Calu3 (cell line): ENCODE results near the gene VSTM1. TPM values are rescaled to one million over a fixed set of nuclear protein-coding genes. Genes with fewer than 3 reads are reported as not detected.

Experiments
- BruUV-seq: library from RNA; stranded (reverse); fragments of 400-500 nt; replicated peaks from 2 replicates; lab custom pipeline; 2021; lab: Mats Ljungman, UMichigan
- CTCF ChIA-PET: fragments of 300-600 bp; sonication (Branson Sonifier 250); formaldehyde crosslinking; loops from one replicate; lab custom pipeline; 2022; ENCODE audit warnings: antibody characterized with exemption; lab: Charles Lee
- DNase-seq: peaks from one replicate; pipeline ENCODE4 v3.0.0; 2022
- H3K27ac Mint-ChIP-seq: one replicate; pipeline ENCODE4 v1.8.0; 2022; ENCODE audit warnings: mixed read lengths; ENCODE audit not compliant: unreplicated experiment
- H3K27me3 Mint-ChIP-seq: one replicate; pipeline ENCODE4 v1.8.0; 2022; ENCODE audit warnings: mixed read lengths; ENCODE audit not compliant: unreplicated experiment
- H3K36me3 Mint-ChIP-seq: one replicate; pipeline ENCODE4 v1.8.0; 2022; ENCODE audit warnings: mild to moderate bottlenecking, moderate library complexity, mixed read lengths; ENCODE audit not compliant: insufficient read depth, unreplicated experiment
- H3K4me1 Mint-ChIP-seq: one replicate; pipeline ENCODE4 v1.8.0; 2022; ENCODE audit warnings: mild to moderate bottlenecking, low read depth, mixed read lengths; ENCODE audit not compliant: unreplicated experiment
- H3K4me3 Mint-ChIP-seq: one replicate; pipeline ENCODE4 v1.8.0; 2022; ENCODE audit warnings: mild to moderate bottlenecking, low read depth, moderate library complexity, mixed read lengths; ENCODE audit not compliant: unreplicated experiment
- H3K9me3 Mint-ChIP-seq: one replicate; pipeline ENCODE4 v1.8.0; 2022; ENCODE audit warnings: low read depth, mixed read lengths; ENCODE audit not compliant: unreplicated experiment
- intact Hi-C: fragments of 100-400 bp; cut with micrococcal nuclease; formaldehyde crosslinking; loops from one replicate; pipeline ENCODE4 v1.10.0; 2022; ENCODE audit not compliant: unreplicated experiment
- total RNA-seq: library from RNA; stranded (reverse); gene quantifications from 2 replicates; pipeline ENCODE4 v1.2.3, GENCODE V29; 2022
- TF ChIP-seq, protein P1 (sequence below): fragments of 200-600 bp; IDR thresholded peaks from one replicate; pipeline ENCODE4 v1.8.0; 2022; ENCODE audit warnings: antibody characterized with exemption; ENCODE audit not compliant: unreplicated experiment

VSTM1 gene
- total RNA-seq, 1 experiment from 2014 or later: not detected

- TF ChIP-seq, protein P1, sequence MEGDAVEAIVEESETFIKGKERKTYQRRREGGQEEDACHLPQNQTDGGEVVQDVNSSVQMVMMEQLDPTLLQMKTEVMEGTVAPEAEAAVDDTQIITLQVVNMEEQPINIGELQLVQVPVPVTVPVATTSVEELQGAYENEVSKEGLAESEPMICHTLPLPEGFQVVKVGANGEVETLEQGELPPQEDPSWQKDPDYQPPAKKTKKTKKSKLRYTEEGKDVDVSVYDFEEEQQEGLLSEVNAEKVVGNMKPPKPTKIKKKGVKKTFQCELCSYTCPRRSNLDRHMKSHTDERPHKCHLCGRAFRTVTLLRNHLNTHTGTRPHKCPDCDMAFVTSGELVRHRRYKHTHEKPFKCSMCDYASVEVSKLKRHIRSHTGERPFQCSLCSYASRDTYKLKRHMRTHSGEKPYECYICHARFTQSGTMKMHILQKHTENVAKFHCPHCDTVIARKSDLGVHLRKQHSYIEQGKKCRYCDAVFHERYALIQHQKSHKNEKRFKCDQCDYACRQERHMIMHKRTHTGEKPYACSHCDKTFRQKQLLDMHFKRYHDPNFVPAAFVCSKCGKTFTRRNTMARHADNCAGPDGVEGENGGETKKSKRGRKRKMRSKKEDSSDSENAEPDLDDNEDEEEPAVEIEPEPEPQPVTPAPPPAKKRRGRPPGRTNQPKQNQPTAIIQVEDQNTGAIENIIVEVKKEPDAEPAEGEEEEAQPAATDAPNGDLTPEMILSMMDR: no peak
- H3K36me3 Mint-ChIP-seq: peaks cover 13% of the 10 kb centered on the region
- H3K27me3 Mint-ChIP-seq: peaks cover 31% of the 10 kb centered on the region
- CTCF ChIA-PET: no interaction called here
- peak overlapping the region; percentile 64 for H3K4me3 Mint-ChIP-seq
- BruUV-seq: no TSS peak
- intact Hi-C loops: loop anchor here (10.0 kb wide), 1 partner anchor 290 kb away; no protein-coding TSS in a partner anchor
- no peaks in the 10 kb centered on the region for H3K9me3 Mint-ChIP-seq
- no peak for DNase-seq
- H3K4me1 Mint-ChIP-seq: peaks cover 14% of the 10 kb centered on the region
- no peak overlapping the region for H3K27ac Mint-ChIP-seq
Measured at GRCh38 chr19:54095136-54095858, 31.6 kb upstream of the VSTM1 start.

DNA sequence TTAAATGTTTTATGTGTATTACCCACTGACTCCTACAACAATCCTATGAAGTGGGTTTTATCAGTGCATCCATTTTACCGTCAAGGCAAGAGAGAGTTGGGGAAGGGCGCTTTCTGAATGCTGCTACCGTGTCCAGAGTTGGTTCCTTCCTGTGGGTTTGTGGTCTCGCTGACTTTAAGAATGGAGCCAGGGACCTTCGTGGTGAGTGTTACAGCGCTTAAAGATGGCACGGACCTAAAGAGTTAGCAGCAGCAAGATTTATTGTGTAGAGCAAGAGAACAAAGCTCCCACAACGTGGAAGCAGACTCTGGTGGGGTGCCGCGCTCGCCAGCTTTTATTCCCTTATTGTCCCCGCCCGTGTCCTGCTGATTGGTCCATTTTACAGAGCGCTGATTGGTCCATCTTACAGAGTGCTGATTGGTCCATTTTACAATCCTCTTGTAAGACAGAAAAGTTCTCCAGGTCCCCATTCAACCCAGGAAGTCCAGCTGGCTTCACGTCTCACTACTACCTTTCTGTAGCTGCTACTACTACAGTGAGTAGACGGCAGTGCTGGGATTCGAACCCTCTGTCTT is 30.8 kb upstream of the VSTM1 start:
- Mint-ChIP-seq H3K9me3 (no peaks in the 10 kb centered on the region), H3K27me3 (peaks cover 33% of the 10 kb centered on the region), H3K4me3 (no peak overlapping the region), H3K27ac (no peak overlapping the region), H3K36me3 (peaks cover 13% of the 10 kb centered on the region), H3K4me1 (peaks cover 14% of the 10 kb centered on the region)
- CTCF ChIA-PET: no interaction called here
- no peak for DNase-seq
- TF ChIP-seq, protein P1: no peak
- no TSS peak for BruUV-seq
- intact Hi-C loops: loop anchor here (10.0 kb wide), 1 partner anchor 290 kb away; no protein-coding TSS in a partner anchor

DNA sequence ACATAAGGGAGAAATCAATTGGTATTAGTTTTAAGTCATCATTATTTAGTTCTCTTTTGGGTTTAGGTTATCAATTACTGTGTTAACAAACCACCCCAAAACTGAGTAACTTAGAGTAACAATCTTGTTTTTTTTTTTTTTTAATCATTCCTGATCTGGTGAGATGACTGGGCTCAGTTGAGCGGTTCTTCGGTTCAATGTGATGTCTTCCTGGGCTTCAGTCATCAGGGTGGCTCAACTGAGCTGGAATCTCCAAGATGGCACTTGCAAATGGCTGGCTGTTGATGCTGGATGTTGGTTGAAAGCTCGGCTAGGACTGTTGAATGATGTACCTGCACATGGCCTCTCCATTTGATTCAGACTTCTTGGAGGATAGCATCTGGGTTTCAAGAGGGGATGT is 20.7 kb upstream of the VSTM1 start:
- peaks cover 42% of the 10 kb centered on the region for H3K27me3 Mint-ChIP-seq
- no peak overlapping the region for H3K27ac Mint-ChIP-seq
- intact Hi-C loops: no loop called here
- CTCF ChIA-PET: no interaction called here
- TF ChIP-seq, protein P1: no peak
- H3K4me3 Mint-ChIP-seq: no peak overlapping the region
- H3K4me1 Mint-ChIP-seq: no peaks in the 10 kb centered on the region
- no TSS peak for BruUV-seq
- DNase-seq: no peak
- H3K9me3 Mint-ChIP-seq: peaks cover 7% of the 10 kb centered on the region
- no peaks in the 10 kb centered on the region for H3K36me3 Mint-ChIP-seq

DNA sequence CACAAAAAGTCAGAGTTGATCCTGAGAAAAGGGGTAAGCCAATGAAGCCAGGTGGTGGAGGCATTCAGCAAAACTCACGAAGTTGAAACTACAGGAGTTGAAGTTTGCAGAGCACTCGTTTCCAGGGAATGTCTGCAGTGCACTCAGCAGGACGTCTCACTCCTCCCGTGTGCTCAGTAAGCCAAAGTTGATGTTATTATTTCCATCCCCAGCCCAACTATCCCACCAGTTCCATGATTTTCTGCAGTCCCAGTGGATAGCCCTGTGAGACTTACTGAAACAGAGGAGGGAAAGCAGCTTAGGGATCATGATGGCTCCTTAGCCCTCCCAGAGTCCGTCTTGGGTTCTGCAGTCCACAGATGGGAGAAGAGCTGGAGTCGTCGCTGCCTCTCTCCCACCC is 17.3 kb upstream of the VSTM1 start, which contains the start of gene TARM1:
TARM1 (minus strand) TSS at position 334 of the 400 bp plus-strand sequence; CDS start at position 309, 25 bp downstream.
- CTCF ChIA-PET: no interaction called here
- Mint-ChIP-seq H3K9me3 (peaks cover 7% of the 10 kb centered on the region), H3K27ac (no peak within 1 kb of the TSS), H3K36me3 (no peaks in the 10 kb centered on the region), H3K4me1 (no peaks in the 10 kb centered on the region), H3K27me3 (peaks cover 8% of the 10 kb centered on the region), H3K4me3 (no peak within 1 kb of the TSS)
- DNase-seq: no peak
- TF ChIP-seq, protein P1: no peak
- no TSS peak for BruUV-seq
- intact Hi-C loops: no loop called here
